Stimulated activated CD4-positive, alpha-beta T cell treated with anti-CD3 and anti-CD28 coated beads, Interleukin-15, amount 100 ng/mL, for 48 hours (primary cell): Measurements from ENCODE around the gene NAALADL1.

Experiments used
- DNase-seq, 2 donors: peaks; one replicate each; pipeline ENCODE4 v3.0.0-alpha.2; 2020; ENCODE audit warnings: low read depth in 2 of 2

NAALADL1 gene

GRCh38 chr11:65083134-65083833, 24.9 kb upstream of the NAALADL1 start:
- no peak for DNase-seq

GRCh38 chr11:65078786-65079342, 20.5 kb upstream of the NAALADL1 start:
- DNase-seq = no peak

- DNase-seq = peak; percentile 34 to 53
Observed at GRCh38 chr11:65078151-65078550, 19.8 kb upstream of the NAALADL1 start.

- DNase-seq = no peak
Observed at GRCh38 chr11:65077451-65077850, 19.1 kb upstream of the NAALADL1 start.

- no peak for DNase-seq
Observed at GRCh38 chr11:65072631-65072966, 14.2 kb upstream of the NAALADL1 start.

- no peak for DNase-seq
Observed at GRCh38 chr11:65071907-65072630, 13.7 kb upstream of the NAALADL1 start.

GRCh38 chr11:65069217-65069616, 10.9 kb upstream of the NAALADL1 start:
- DNase-seq = no peak

- no peak for DNase-seq
Observed at GRCh38 chr11:65067446-65067845, 9.1 kb upstream of the NAALADL1 start.

GRCh38 chr11:65066805-65067291, 8.5 kb upstream of the NAALADL1 start:
- no peak for DNase-seq

GRCh38 chr11:65066315-65066714, 8.0 kb upstream of the NAALADL1 start:
- DNase-seq = no peak

- no peak for DNase-seq
Observed at GRCh38 chr11:65065851-65066250, 7.5 kb upstream of the NAALADL1 start.

GRCh38 chr11:65064847-65065240, 6.5 kb upstream of the NAALADL1 start:
- no peak for DNase-seq

- no peak for DNase-seq
Observed at GRCh38 chr11:65063532-65063931, 5.2 kb upstream of the NAALADL1 start.

GRCh38 chr11:65060913-65061408, 2.6 kb upstream of the NAALADL1 start:
- no peak for DNase-seq

GRCh38 chr11:65059959-65060824, 1.8 kb upstream of the NAALADL1 start:
- no peak for DNase-seq

GRCh38 chr11:65059523-65059922, 1.2 kb upstream of the NAALADL1 start:
- DNase-seq = no peak

GRCh38 chr11:65058012-65058411, 341 bp downstream of the NAALADL1 start:
- DNase-seq = no peak

GRCh38 chr11:65057526-65057925, 827 bp downstream of the NAALADL1 start:
- no peak for DNase-seq

- no peak for DNase-seq
Observed at GRCh38 chr11:65056999-65057398, 1.4 kb downstream of the NAALADL1 start.

GRCh38 chr11:65055538-65055937, 2.8 kb downstream of the NAALADL1 start:
- DNase-seq = no peak

GRCh38 chr11:65053827-65054508, 4.4 kb downstream of the NAALADL1 start:
- DNase-seq = no peak
